Activated B cell treated with CpG ODN at 0.5 μM for 24 hours (primary cell): ENCODE measurements around the gene SGCD. TPM values are rescaled to one million over a fixed set of nuclear protein-coding genes. Genes with fewer than 3 reads are reported as not detected.

ENCODE experiments used
- ATAC-seq: fragments of 200-7000 bp; cut with Tn5 transposase; one replicate; pipeline ENCODE4 v1.10.0; 2021; ENCODE audit warnings: low read depth, mild to moderate bottlenecking, moderate library complexity
- CTCF ChIA-PET: fragments of 350-600 bp; sonication (Branson Sonifier 250); formaldehyde crosslinking; loops from one replicate; lab custom pipeline; 2021; ENCODE audit warnings: antibody characterized with exemption; lab: Charles Lee
- POLR2A ChIA-PET: fragments of 350-600 bp; sonication (Branson Sonifier 250); formaldehyde crosslinking; loops from one replicate; lab custom pipeline; 2021; ENCODE audit warnings: antibody characterized with exemption; lab: Charles Lee
- DNase-seq: peaks from one replicate; pipeline ENCODE4 v3.0.0; 2022
- H3K27ac Mint-ChIP-seq: one replicate; pipeline ENCODE4 v1.8.0; 2020; ENCODE audit warnings: mixed read lengths
- H3K27me3 Mint-ChIP-seq: one replicate; pipeline ENCODE4 v1.8.0; 2021; ENCODE audit warnings: mixed read lengths
- H3K36me3 Mint-ChIP-seq: one replicate; pipeline ENCODE4 v1.8.0; 2021; ENCODE audit warnings: low read depth, mixed read lengths
- H3K4me1 Mint-ChIP-seq: one replicate; pipeline ENCODE4 v1.8.0; 2021; ENCODE audit warnings: mixed read lengths
- H3K4me3 Mint-ChIP-seq: one replicate; pipeline ENCODE4 v1.8.0; 2020; ENCODE audit warnings: mild to moderate bottlenecking, mixed read lengths
- H3K9me3 Mint-ChIP-seq: one replicate; pipeline ENCODE4 v1.8.0; 2020; ENCODE audit warnings: mixed read lengths
- CTCF ChIP-seq: fragments of 200-600 bp; IDR thresholded peaks from one replicate; pipeline ENCODE4 v1.8.0; 2022; ENCODE audit warnings: antibody characterized with exemption, mild to moderate bottlenecking
- intact Hi-C: fragments of 100-400 bp; cut with micrococcal nuclease; formaldehyde crosslinking; loops from one replicate; pipeline ENCODE4 v1.15.1; 2024
- total RNA-seq: library from RNA; stranded (reverse); gene quantifications from 2 replicates; pipeline ENCODE4 v1.2.3, GENCODE V29; 2022

Gene SGCD
- total RNA-seq, 1 donor from 2014 or later: not detected

GRCh38 chr5:156753846-156754245 lies 426.9 kb downstream of the SGCD start:
- ChIA-PET POLR2A (no interaction called here), CTCF (no interaction called here)
- ATAC-seq (no peak), DNase-seq (no peak)
- Mint-ChIP-seq H3K4me3 (no peak overlapping the region), H3K36me3 (no peaks in the 10 kb centered on the region), H3K9me3 (peaks cover 2% of the 10 kb centered on the region), H3K27me3 (no peaks in the 10 kb centered on the region), H3K27ac (no peak overlapping the region), H3K4me1 (peaks cover 4% of the 10 kb centered on the region)
- intact Hi-C loops: no loop called here
- TF ChIP-seq CTCF: no peak

GRCh38 chr5:156755421-156756087 lies 428.6 kb downstream of the SGCD start:
- no peak overlapping the region for H3K27ac Mint-ChIP-seq

GRCh38 chr5:156758011-156758791 lies 431.2 kb downstream of the SGCD start:
- peaks cover 8% of the 10 kb centered on the region for H3K27me3 Mint-ChIP-seq
- no peak for DNase-seq
- ChIA-PET POLR2A (no interaction called here), CTCF (no interaction called here)
- intact Hi-C loops: no loop called here
- H3K27ac Mint-ChIP-seq: no peak overlapping the region
- TF ChIP-seq CTCF: no peak
- no peaks in the 10 kb centered on the region for H3K9me3 Mint-ChIP-seq
- peaks cover 4% of the 10 kb centered on the region for H3K4me1 Mint-ChIP-seq
- no peak overlapping the region for H3K4me3 Mint-ChIP-seq
- no peak for ATAC-seq
- H3K36me3 Mint-ChIP-seq: no peaks in the 10 kb centered on the region

More at GRCh38 chr5:156755421-156756087, 428.6 kb downstream of the SGCD start:
- TF ChIP-seq CTCF: no peak
- no peak overlapping the region for H3K4me3 Mint-ChIP-seq
- ChIA-PET CTCF (no interaction called here), POLR2A (no interaction called here)
- intact Hi-C loops: no loop called here
- ATAC-seq: no peak
- peaks cover 2% of the 10 kb centered on the region for H3K9me3 Mint-ChIP-seq
- H3K27me3 Mint-ChIP-seq: no peaks in the 10 kb centered on the region
- no peak for DNase-seq
- no peaks in the 10 kb centered on the region for H3K36me3 Mint-ChIP-seq
- peaks cover 4% of the 10 kb centered on the region for H3K4me1 Mint-ChIP-seq

- Mint-ChIP-seq H3K36me3 (no peaks in the 10 kb centered on the region), H3K27me3 (peaks cover 9% of the 10 kb centered on the region), H3K4me3 (no peak overlapping the region), H3K9me3 (no peaks in the 10 kb centered on the region), H3K4me1 (peaks cover 4% of the 10 kb centered on the region), H3K27ac (no peak overlapping the region)
- ATAC-seq: no peak
- ChIA-PET CTCF (no interaction called here), POLR2A (no interaction called here)
- intact Hi-C loops: no loop called here
- TF ChIP-seq CTCF: no peak
- no peak for DNase-seq
Measured at GRCh38 chr5:156759156-156759555, 432.2 kb downstream of the SGCD start.

GRCh38 chr5:156762771-156763170 lies 435.8 kb downstream of the SGCD start:
- Mint-ChIP-seq H3K27ac (no peak overlapping the region), H3K27me3 (peaks cover 17% of the 10 kb centered on the region), H3K9me3 (no peaks in the 10 kb centered on the region), H3K4me1 (no peaks in the 10 kb centered on the region), H3K36me3 (no peaks in the 10 kb centered on the region), H3K4me3 (no peak overlapping the region)
- TF ChIP-seq CTCF: no peak
- DNase-seq: no peak
- ATAC-seq: no peak
- ChIA-PET POLR2A (no interaction called here), CTCF (no interaction called here)
- intact Hi-C loops: no loop called here
